Neuronal stem cell (in vitro differentiated cells): ENCODE results near the gene FBXO17.
"Not testable (repeated sequence)": the region's sequence is repeated elsewhere in the genome, so short reads cannot be mapped to it uniquely, and the experiment has no call there.

ENCODE experiments used
- DNase-seq: peaks from one replicate; pipeline ENCODE4 v3.0.0-alpha.2; 2013; ENCODE audit warnings: low spot score
- H2AFZ ChIP-seq: one replicate; pipeline ENCODE4 v1.6.1; 2013; ENCODE audit warnings: mild to moderate bottlenecking, low read length, inconsistent platforms
- H2AK5ac ChIP-seq: 2 replicates; pipeline ENCODE4 v1.6.1; 2013; ENCODE audit warnings: low read depth, mild to moderate bottlenecking, inconsistent platforms, low read length, moderate library complexity, mixed read lengths
- H2BK120ac ChIP-seq: 2 replicates; pipeline ENCODE4 v1.6.1; 2013; ENCODE audit warnings: low read depth, mild to moderate bottlenecking, inconsistent platforms, low read length, moderate library complexity, mixed read lengths
- H2BK12ac ChIP-seq: one replicate; pipeline ENCODE4 v1.6.1; 2013; ENCODE audit warnings: low read length, inconsistent platforms
- H2BK15ac ChIP-seq: 2 replicates; pipeline ENCODE4 v1.6.1; 2013; ENCODE audit warnings: mild to moderate bottlenecking, low read length, inconsistent platforms, mixed read lengths
- H2BK5ac ChIP-seq: one replicate; pipeline ENCODE4 v1.6.1; 2013; ENCODE audit warnings: inconsistent platforms, mild to moderate bottlenecking, low read length, moderate library complexity
- H3K14ac ChIP-seq: one replicate; pipeline ENCODE4 v1.6.1; 2013; ENCODE audit warnings: low read length, inconsistent platforms
- H3K18ac ChIP-seq: 2 replicates; pipeline ENCODE4 v1.6.1; 2013; ENCODE audit warnings: low read length, inconsistent platforms
- H3K23ac ChIP-seq: 2 replicates; pipeline ENCODE4 v1.6.1; 2013; ENCODE audit warnings: low read depth, mild to moderate bottlenecking, mixed read lengths, low read length, inconsistent platforms; ENCODE audit not compliant: poor library complexity
- H3K27ac ChIP-seq: replicated peaks from 3 replicates; pipeline ENCODE4 v1.5.1; 2013; ENCODE audit warnings: low read length, inconsistent platforms
- H3K27me3 ChIP-seq, 3 experiments: 2 replicates each; pipeline ENCODE4 v1.6.1; 2013; ENCODE audit warnings: low read length in 3 of 3, mild to moderate bottlenecking in 2 of 3, inconsistent platforms in 1 of 3, low read depth in 1 of 3, mixed read lengths in 1 of 3, moderate library complexity in 1 of 3; ENCODE audit not compliant: control insufficient read depth in 3 of 3, insufficient read depth in 3 of 3
- H3K36me3 ChIP-seq, 2 donors: replicated peaks in 1 of 2; 2 replicates each; pipeline ENCODE4 v1.6.1; 2013; ENCODE audit warnings: low read length in 2 of 2; ENCODE audit not compliant: control insufficient read depth in 2 of 2, insufficient read depth in 2 of 2
- H3K4ac ChIP-seq: 2 replicates; pipeline ENCODE4 v1.6.1; 2013; ENCODE audit warnings: inconsistent platforms, mild to moderate bottlenecking, low read length, moderate library complexity
- H3K4me1 ChIP-seq, 2 donors: 1 replicate in 1 of 2; 2 replicates in 1 of 2; pipeline ENCODE4 v1.6.1; 2013; ENCODE audit warnings: low read length in 2 of 2, low read depth in 1 of 2; ENCODE audit not compliant: control insufficient read depth in 2 of 2, insufficient read depth in 1 of 2
- H3K4me2 ChIP-seq: one replicate; pipeline ENCODE4 v1.6.1; 2013; ENCODE audit warnings: mild to moderate bottlenecking, low read length, inconsistent platforms; ENCODE audit not compliant: insufficient read depth, poor library complexity, severe bottlenecking
- H3K4me3 ChIP-seq, 2 donors: 2 replicates each; pipeline ENCODE4 v1.5.1; 2013; ENCODE audit warnings: low read length in 2 of 2, mild to moderate bottlenecking in 2 of 2, inconsistent platforms in 1 of 2, moderate library complexity in 1 of 2
- H3K79me1 ChIP-seq: one replicate; pipeline ENCODE4 v1.6.1; 2013; ENCODE audit warnings: low read depth, mild to moderate bottlenecking, inconsistent platforms, low read length, moderate library complexity
- H3K9ac ChIP-seq: one replicate; pipeline ENCODE4 v1.6.1; 2013; ENCODE audit warnings: mild to moderate bottlenecking, low read depth, low read length, inconsistent platforms; ENCODE audit not compliant: poor library complexity
- H3K9me3 ChIP-seq, 2 donors: replicated peaks in 1 of 2; 2 replicates each; pipeline versions ENCODE3 to v1.6.1; 2013; ENCODE audit warnings: low read length in 2 of 2, mild to moderate bottlenecking in 2 of 2, inconsistent platforms in 1 of 2, low read depth in 1 of 2, mixed read lengths in 1 of 2, moderate library complexity in 1 of 2; ENCODE audit not compliant: control insufficient read depth in 2 of 2, insufficient read depth in 1 of 2
- H4K8ac ChIP-seq: one replicate; pipeline ENCODE4 v1.6.1; 2013; ENCODE audit warnings: low read depth, mild to moderate bottlenecking, inconsistent platforms, low read length, moderate library complexity
- H4K91ac ChIP-seq: one replicate; pipeline ENCODE4 v1.6.1; 2013; ENCODE audit warnings: low read length, low read depth, mild to moderate bottlenecking, inconsistent platforms; ENCODE audit not compliant: poor library complexity
- WGBS, 2 donors: extraction: QIAGEN DNeasy Blood & Tissue Kit; methylation state at CpG; one replicate each; pipeline ENCODE4 v1.1.7; 2013; ENCODE audit warnings: missing lambda C conversion rate in 2 of 2, mixed read lengths in 1 of 2; ENCODE audit not compliant: insufficient read length in 2 of 2, insufficient replicate concordance in 1 of 2; ENCODE audit errors: extremely low coverage in 2 of 2; 5-methylcytosine and 5-hydroxymethylcytosine counted together

Gene FBXO17

GRCh38 chr19:39001041-39001440 is 25.5 kb upstream of the FBXO17 start:
- no peak overlapping the region for H4K8ac ChIP-seq
- no peak overlapping the region for H2BK12ac ChIP-seq
- no peak overlapping the region for H2BK15ac ChIP-seq
- no peaks in the 10 kb centered on the region for H3K36me3 ChIP-seq
- H3K4me2 ChIP-seq: no peak overlapping the region
- H3K79me1 ChIP-seq: no peaks in the 10 kb centered on the region
- DNase-seq: no peak
- H3K9me3 ChIP-seq: no peaks in the 10 kb centered on the region
- H3K27ac ChIP-seq: no peak overlapping the region
- peak overlapping the region; percentile 68 for H2BK5ac ChIP-seq
- no peaks in the 10 kb centered on the region for H3K4me1 ChIP-seq
- no peak overlapping the region for H3K4me3 ChIP-seq
- H3K14ac ChIP-seq: no peak overlapping the region
- no peak overlapping the region for H3K23ac ChIP-seq
- H2AK5ac ChIP-seq: peak overlapping the region; percentile 46
- H2BK120ac ChIP-seq: no peak overlapping the region
- H3K9ac ChIP-seq: no peak overlapping the region
- no peak overlapping the region for H3K18ac ChIP-seq
- no peak overlapping the region for H2AFZ ChIP-seq
- WGBS, 2 donors: no CpG with 5 or more reads among the region's 7 CpGs
- no peak overlapping the region for H4K91ac ChIP-seq
- H3K4ac ChIP-seq: no peak overlapping the region
- no peaks in the 10 kb centered on the region for H3K27me3 ChIP-seq

GRCh38 chr19:38997576-38997975 is 22.0 kb upstream of the FBXO17 start:
- not testable (repeated sequence) for H3K36me3 ChIP-seq, H3K23ac ChIP-seq, H3K79me1 ChIP-seq, H2AK5ac ChIP-seq, H2BK15ac ChIP-seq, H2AFZ ChIP-seq, H4K91ac ChIP-seq, H3K14ac ChIP-seq, H3K9me3 ChIP-seq, H3K4me3 ChIP-seq, H3K9ac ChIP-seq, H3K27me3 ChIP-seq, H3K4ac ChIP-seq, H3K4me1 ChIP-seq, H3K18ac ChIP-seq, H2BK120ac ChIP-seq, H2BK12ac ChIP-seq, H3K27ac ChIP-seq, H2BK5ac ChIP-seq, DNase-seq, H4K8ac ChIP-seq, H3K4me2 ChIP-seq
- WGBS, 2 donors: no CpG with 5 or more reads among the region's 3 CpGs

GRCh38 chr19:38993271-38993670 is 17.7 kb upstream of the FBXO17 start:
- Histone ChIP-seq H2AK5ac (no peak overlapping the region), H3K14ac (no peak overlapping the region), H2AFZ (no peak overlapping the region), H3K9me3 (no peaks in the 10 kb centered on the region), H3K4me3 (no peak overlapping the region), H4K91ac (no peak overlapping the region), H3K79me1 (no peaks in the 10 kb centered on the region), H3K4me2 (no peak overlapping the region), H2BK15ac (no peak overlapping the region), H3K27ac (no peak overlapping the region), H3K23ac (no peak overlapping the region), H3K18ac (no peak overlapping the region), H3K4me1 (peaks cover 0 to 5% of the 10 kb centered on the region in 2 donors), H2BK12ac (no peak overlapping the region), H2BK120ac (no peak overlapping the region), H4K8ac (no peak overlapping the region), H3K36me3 (no peaks in the 10 kb centered on the region), H3K4ac (no peak overlapping the region), H3K27me3 (no peaks in the 10 kb centered on the region), H2BK5ac (no peak overlapping the region), H3K9ac (no peak overlapping the region)
- DNase-seq: no peak
- WGBS, 2 donors: no CpG with 5 or more reads among the region's 3 CpGs

- Histone ChIP-seq H3K9ac (no peak overlapping the region), H3K23ac (peak overlapping the region; percentile 80), H4K91ac (no peak overlapping the region), H2BK5ac (no peak overlapping the region), H3K27me3 (no peaks in the 10 kb centered on the region), H2AK5ac (peak overlapping the region; percentile 32), H2BK15ac (no peak overlapping the region), H2AFZ (no peak overlapping the region), H4K8ac (no peak overlapping the region), H2BK120ac (peak overlapping the region; percentile 87), H3K4me2 (no peak overlapping the region), H3K18ac (peak overlapping the region; percentile 83), H3K36me3 (no peaks in the 10 kb centered on the region), H3K4me3 (peak overlapping the region in 1 of 2 donors; percentile 48), H3K4ac (no peak overlapping the region), H2BK12ac (peak overlapping the region; percentile 22), H3K4me1 (peaks cover 0 to 5% of the 10 kb centered on the region in 2 donors), H3K27ac (no peak overlapping the region), H3K14ac (no peak overlapping the region), H3K79me1 (no peaks in the 10 kb centered on the region), H3K9me3 (no peaks in the 10 kb centered on the region)
- no CpG with 5 or more reads among the region's 13 CpGs for WGBS, 2 donors
- no peak for DNase-seq
Measured at GRCh38 chr19:38990949-38991697, 15.6 kb upstream of the FBXO17 start.
